NCI-H345 treated with DMSO at 0.1 percent for 48 hours (cell line): Measurements from ENCODE around the gene ADGRG4.
A peak's percentile ranks its signal among the peaks of the same experiment; 100 is the strongest.

Experiments
- DNase-seq: peaks from one replicate; lab custom pipeline; 2025; ENCODE audit not compliant: unreplicated experiment; lab: John Stamatoyannopoulos, UW

Gene ADGRG4

GRCh38 chrX:136453771-136454170 is 153.0 kb downstream of the ADGRG4 start:
- peak; percentile 40 for DNase-seq

GRCh38 chrX:136456133-136456532 is 155.4 kb downstream of the ADGRG4 start:
- no peak for DNase-seq

GRCh38 chrX:136457303-136457917 is 156.6 kb downstream of the ADGRG4 start:
- no peak for DNase-seq

- DNase-seq = no peak
Observed at GRCh38 chrX:136464589-136464988, 163.8 kb downstream of the ADGRG4 start.
